CD4-positive, alpha-beta T cell treated with Interleukin-21 for 1 hour (primary cell): ENCODE measurements around the gene YTHDF1.
A peak's percentile ranks its signal among the peaks of the same experiment; 100 is the strongest.

ENCODE experiments used
- DNase-seq: peaks from one replicate; pipeline ENCODE4 v3.0.0-alpha.2; 2020

Gene YTHDF1

GRCh38 chr20:63183422-63184146 lies 32.3 kb downstream of the YTHDF1 start:
- peak; percentile 49 for DNase-seq

- DNase-seq, result no peak
Observed at GRCh38 chr20:63182946-63183415, 33.0 kb downstream of the YTHDF1 start.

GRCh38 chr20:63182425-63182824 lies 33.5 kb downstream of the YTHDF1 start:
- no peak for DNase-seq

- no peak for DNase-seq
Observed at GRCh38 chr20:63181226-63181625, 34.7 kb downstream of the YTHDF1 start.

- no peak for DNase-seq
Observed at GRCh38 chr20:63180569-63181185, 35.3 kb downstream of the YTHDF1 start.

GRCh38 chr20:63179687-63180568 lies 36.0 kb downstream of the YTHDF1 start:
- no peak for DNase-seq

- DNase-seq, result peak; percentile 70
Observed at GRCh38 chr20:63178889-63179686, 36.8 kb downstream of the YTHDF1 start.

GRCh38 chr20:63178446-63178820 lies 37.5 kb downstream of the YTHDF1 start:
- DNase-seq, result no peak

- DNase-seq, result no peak
Observed at GRCh38 chr20:63177785-63178445, 38.0 kb downstream of the YTHDF1 start.

GRCh38 chr20:63177134-63177784 lies 38.7 kb downstream of the YTHDF1 start:
- DNase-seq, result no peak

GRCh38 chr20:63176427-63177133 lies 39.4 kb downstream of the YTHDF1 start:
- DNase-seq, result no peak

- no peak for DNase-seq
Observed at GRCh38 chr20:63176034-63176426, 39.9 kb downstream of the YTHDF1 start.

GRCh38 chr20:63175038-63175895 lies 40.7 kb downstream of the YTHDF1 start:
- no peak for DNase-seq

GRCh38 chr20:63174309-63175037 lies 41.5 kb downstream of the YTHDF1 start:
- no peak for DNase-seq

GRCh38 chr20:63173552-63174191 lies 42.3 kb downstream of the YTHDF1 start:
- DNase-seq, result no peak

GRCh38 chr20:63172726-63173125 lies 43.2 kb downstream of the YTHDF1 start:
- no peak for DNase-seq

- DNase-seq, result no peak
Observed at GRCh38 chr20:63171991-63172390, 43.9 kb downstream of the YTHDF1 start.

- DNase-seq, result no peak
Observed at GRCh38 chr20:63169681-63170080, 46.2 kb downstream of the YTHDF1 start.

- DNase-seq, result no peak
Observed at GRCh38 chr20:63168861-63169260, 47.1 kb downstream of the YTHDF1 start.
